ENCODE data around the gene HMG20B.

- no peak for TF ChIP-seq TCF12 (IDR thresholded peaks at IDR 0.05; ENCODE audit: low read depth)
- no peak for TF ChIP-seq REST (IDR thresholded peaks at IDR 0.05; ENCODE audit: low read depth)
- TF ChIP-seq EP300 (IDR thresholded peaks at IDR 0.05; ENCODE audit: borderline replicate concordance), result no peak
- no peak for TF ChIP-seq TEAD4 (IDR thresholded peaks at IDR 0.05)
Measured at GRCh38 chr19:3577723-3578344, 5.1 kb downstream of the HMG20B start.
